HL-60 (cell line): ENCODE data around the gene BTBD9.

Experiments used
- DNase-seq, 2 experiments: peaks; one replicate each; pipeline ENCODE4 v3.0.0-alpha.2; 2010 to 2020; ENCODE audit warnings: low read depth in 1 of 2, low spot score in 1 of 2
- H3K27ac ChIP-seq: fragments of 250-450 bp; sonication (Bioruptor Pico); replicated peaks from 2 replicates; pipeline ENCODE4 v1.5.1; 2020; ENCODE audit warnings: mild to moderate bottlenecking, moderate library complexity
- H3K27me3 ChIP-seq: fragments of 250-450 bp; sonication (Bioruptor Pico); 2 replicates; pipeline ENCODE4 v1.5.1; 2021; ENCODE audit warnings: mild to moderate bottlenecking, moderate library complexity; ENCODE audit not compliant: insufficient read depth, poor library complexity, severe bottlenecking
- H3K4me3 ChIP-seq: replicated peaks from 2 replicates; pipeline ENCODE4 v1.5.1; 2011; ENCODE audit warnings: mild to moderate bottlenecking, control low read depth, low read length; ENCODE audit not compliant: insufficient read depth
- GABPA ChIP-seq: IDR thresholded peaks from 2 replicates; pipeline ENCODE4 v1.6.1; 2012; ENCODE audit warnings: low read depth
- POLR2AphosphoS5 ChIP-seq: IDR thresholded peaks from 2 replicates; pipeline ENCODE4 v1.6.1; 2012; ENCODE audit warnings: low read depth
- SPI1 ChIP-seq: IDR thresholded peaks from 2 replicates; pipeline ENCODE4 v1.6.1; 2012; ENCODE audit warnings: low read depth, mild to moderate bottlenecking, borderline replicate concordance
- TF ChIP-seq, protein P1 (sequence below): IDR thresholded peaks from one replicate; pipeline ENCODE4 v1.5.1; 2011; ENCODE audit warnings: low read length, control low read depth, inconsistent platforms; ENCODE audit not compliant: insufficient read depth
- TF ChIP-seq, protein P2 (sequence below): IDR thresholded peaks from 2 replicates; pipeline ENCODE4 v1.6.1; 2012; ENCODE audit warnings: low read depth; ENCODE audit not compliant: insufficient replicate concordance

BTBD9 gene

DNA sequence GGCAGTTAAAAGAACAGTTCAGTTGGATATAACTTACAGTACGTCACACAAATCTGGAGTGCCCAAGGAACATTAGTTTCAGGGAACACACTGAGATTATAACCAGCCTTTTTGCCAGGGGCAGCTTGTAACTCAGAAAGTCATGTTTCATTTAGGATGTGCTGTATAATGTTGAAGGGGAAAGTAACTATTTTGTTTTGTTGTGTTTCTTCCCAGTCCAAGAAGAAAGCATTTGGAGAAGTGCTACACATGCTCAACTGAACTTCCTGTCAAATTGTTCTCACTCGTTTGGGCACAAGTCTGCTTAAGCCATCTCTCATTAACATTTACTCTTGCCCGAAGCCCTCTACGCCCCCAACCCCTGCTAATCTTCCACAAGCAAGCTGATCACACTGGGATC is 157.9 kb downstream of the BTBD9 start:
- Histone ChIP-seq H3K4me3 (no peak overlapping the region), H3K27me3 (no peaks in the 10 kb centered on the region), H3K27ac (no peak overlapping the region)
- DNase-seq, result no peak
- TF ChIP-seq, protein P1, sequence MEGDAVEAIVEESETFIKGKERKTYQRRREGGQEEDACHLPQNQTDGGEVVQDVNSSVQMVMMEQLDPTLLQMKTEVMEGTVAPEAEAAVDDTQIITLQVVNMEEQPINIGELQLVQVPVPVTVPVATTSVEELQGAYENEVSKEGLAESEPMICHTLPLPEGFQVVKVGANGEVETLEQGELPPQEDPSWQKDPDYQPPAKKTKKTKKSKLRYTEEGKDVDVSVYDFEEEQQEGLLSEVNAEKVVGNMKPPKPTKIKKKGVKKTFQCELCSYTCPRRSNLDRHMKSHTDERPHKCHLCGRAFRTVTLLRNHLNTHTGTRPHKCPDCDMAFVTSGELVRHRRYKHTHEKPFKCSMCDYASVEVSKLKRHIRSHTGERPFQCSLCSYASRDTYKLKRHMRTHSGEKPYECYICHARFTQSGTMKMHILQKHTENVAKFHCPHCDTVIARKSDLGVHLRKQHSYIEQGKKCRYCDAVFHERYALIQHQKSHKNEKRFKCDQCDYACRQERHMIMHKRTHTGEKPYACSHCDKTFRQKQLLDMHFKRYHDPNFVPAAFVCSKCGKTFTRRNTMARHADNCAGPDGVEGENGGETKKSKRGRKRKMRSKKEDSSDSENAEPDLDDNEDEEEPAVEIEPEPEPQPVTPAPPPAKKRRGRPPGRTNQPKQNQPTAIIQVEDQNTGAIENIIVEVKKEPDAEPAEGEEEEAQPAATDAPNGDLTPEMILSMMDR, result no peak
- TF ChIP-seq POLR2AphosphoS5 (no peak), GABPA (no peak), SPI1 (no peak; the same call in 1 of the 2 replicates)
- TF ChIP-seq, protein P2, sequence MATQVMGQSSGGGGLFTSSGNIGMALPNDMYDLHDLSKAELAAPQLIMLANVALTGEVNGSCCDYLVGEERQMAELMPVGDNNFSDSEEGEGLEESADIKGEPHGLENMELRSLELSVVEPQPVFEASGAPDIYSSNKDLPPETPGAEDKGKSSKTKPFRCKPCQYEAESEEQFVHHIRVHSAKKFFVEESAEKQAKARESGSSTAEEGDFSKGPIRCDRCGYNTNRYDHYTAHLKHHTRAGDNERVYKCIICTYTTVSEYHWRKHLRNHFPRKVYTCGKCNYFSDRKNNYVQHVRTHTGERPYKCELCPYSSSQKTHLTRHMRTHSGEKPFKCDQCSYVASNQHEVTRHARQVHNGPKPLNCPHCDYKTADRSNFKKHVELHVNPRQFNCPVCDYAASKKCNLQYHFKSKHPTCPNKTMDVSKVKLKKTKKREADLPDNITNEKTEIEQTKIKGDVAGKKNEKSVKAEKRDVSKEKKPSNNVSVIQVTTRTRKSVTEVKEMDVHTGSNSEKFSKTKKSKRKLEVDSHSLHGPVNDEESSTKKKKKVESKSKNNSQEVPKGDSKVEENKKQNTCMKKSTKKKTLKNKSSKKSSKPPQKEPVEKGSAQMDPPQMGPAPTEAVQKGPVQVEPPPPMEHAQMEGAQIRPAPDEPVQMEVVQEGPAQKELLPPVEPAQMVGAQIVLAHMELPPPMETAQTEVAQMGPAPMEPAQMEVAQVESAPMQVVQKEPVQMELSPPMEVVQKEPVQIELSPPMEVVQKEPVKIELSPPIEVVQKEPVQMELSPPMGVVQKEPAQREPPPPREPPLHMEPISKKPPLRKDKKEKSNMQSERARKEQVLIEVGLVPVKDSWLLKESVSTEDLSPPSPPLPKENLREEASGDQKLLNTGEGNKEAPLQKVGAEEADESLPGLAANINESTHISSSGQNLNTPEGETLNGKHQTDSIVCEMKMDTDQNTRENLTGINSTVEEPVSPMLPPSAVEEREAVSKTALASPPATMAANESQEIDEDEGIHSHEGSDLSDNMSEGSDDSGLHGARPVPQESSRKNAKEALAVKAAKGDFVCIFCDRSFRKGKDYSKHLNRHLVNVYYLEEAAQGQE, result no peak

DNA sequence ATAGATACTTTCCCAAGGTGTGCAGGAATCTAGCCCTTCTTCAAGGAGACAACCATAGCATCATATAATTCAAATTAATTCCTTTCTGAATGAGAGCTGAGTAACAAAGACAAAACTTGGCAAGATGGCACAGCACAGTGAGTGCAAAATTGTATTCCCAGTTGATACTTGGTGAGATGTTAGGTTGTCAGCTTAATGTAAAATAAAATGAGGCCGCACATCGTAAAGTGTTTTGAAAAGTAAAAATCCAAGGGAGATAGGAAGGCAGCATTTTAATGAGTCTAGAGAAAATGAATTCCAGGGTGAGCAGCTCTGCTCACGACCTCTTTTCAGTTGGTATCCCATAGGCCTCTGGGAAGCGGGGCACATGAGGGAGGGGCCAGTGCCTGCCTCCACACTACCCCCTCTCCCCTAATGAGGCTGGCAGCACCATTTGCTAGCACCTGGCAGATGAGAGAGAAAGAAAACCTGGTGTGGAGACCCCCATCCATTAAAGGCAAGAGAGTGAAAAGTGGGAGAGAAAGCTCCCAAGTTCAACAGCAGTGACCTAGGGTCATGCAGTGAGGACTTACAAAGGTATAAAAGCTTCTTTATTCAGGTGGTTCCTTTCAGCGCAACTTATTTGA is 158.4 kb downstream of the BTBD9 start:
- Histone ChIP-seq H3K4me3 (no peak overlapping the region), H3K27me3 (no peaks in the 10 kb centered on the region), H3K27ac (no peak overlapping the region)
- TF ChIP-seq, protein P2, result no peak
- TF ChIP-seq, protein P1, result no peak
- TF ChIP-seq POLR2AphosphoS5 (no peak), SPI1 (no peak), GABPA (no peak)
- DNase-seq, result no peak

DNA sequence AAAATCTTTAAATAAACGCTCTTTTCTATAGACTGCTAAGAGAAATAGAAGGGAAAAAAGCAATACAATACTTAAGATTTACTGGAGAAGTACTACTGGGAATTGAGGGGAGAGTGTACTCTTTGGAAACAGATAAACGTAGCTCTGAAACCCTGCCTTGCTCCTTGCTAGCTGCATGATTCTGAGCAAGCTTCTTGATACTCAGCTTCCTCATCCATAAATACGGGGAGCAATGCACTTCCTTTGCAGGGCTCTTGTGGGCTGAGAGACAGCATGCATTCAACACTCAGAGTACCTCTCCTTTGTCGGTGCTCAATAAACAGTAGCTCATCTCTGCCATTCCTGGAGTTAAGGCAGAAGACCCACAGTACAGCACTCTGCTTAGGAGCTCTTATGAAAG is 159.7 kb downstream of the BTBD9 start:
- TF ChIP-seq, protein P2, result no peak
- no peak for TF ChIP-seq POLR2AphosphoS5
- TF ChIP-seq, protein P1, result no peak
- TF ChIP-seq SPI1, result no peak
- no peak for TF ChIP-seq GABPA
- no peak for DNase-seq
- H3K27me3 ChIP-seq, result no peaks in the 10 kb centered on the region

More for the DNA sequence above, 159.7 kb downstream of the BTBD9 start:
- Histone ChIP-seq H3K4me3 (no peak overlapping the region), H3K27ac (no peak overlapping the region)
